PFSK-1 (cell line): ENCODE measurements around the gene PCP2.

Experiments used
- FOXP2 ChIP-seq: optimal IDR thresholded peaks from 2 replicates; pipeline ENCODE3; 2011; ENCODE audit warnings: borderline replicate concordance, control low read depth, inconsistent platforms; ENCODE audit not compliant: insufficient read depth; ENCODE audit errors: extremely low read length, extremely low read depth
- POLR2AphosphoS5 ChIP-seq: IDR thresholded peaks from 2 replicates; pipeline ENCODE4 v1.6.1; 2012; ENCODE audit warnings: low read depth, mild to moderate bottlenecking, control low read depth, low read length, moderate library complexity
- SIN3A ChIP-seq: IDR thresholded peaks from 2 replicates; pipeline ENCODE4 v1.6.1; 2012; ENCODE audit warnings: mild to moderate bottlenecking, low read length, moderate library complexity, borderline replicate concordance; ENCODE audit not compliant: insufficient read depth
- TAF1 ChIP-seq: IDR thresholded peaks from 2 replicates; pipeline ENCODE4 v1.6.1; 2012; ENCODE audit warnings: low read length, control low read depth, borderline replicate concordance; ENCODE audit not compliant: insufficient read depth
- TF ChIP-seq, protein P1 (sequence below), 2 experiments: IDR thresholded peaks; 2 replicates each; pipeline versions ENCODE4 v1.6.1 to v1.8.0; 2011 to 2012; ENCODE audit warnings: low read depth in 2 of 2, low read length in 2 of 2, control low read depth in 1 of 2, inconsistent platforms in 1 of 2, mild to moderate bottlenecking in 1 of 2, moderate library complexity in 1 of 2; ENCODE audit not compliant: insufficient read depth in 1 of 2

Gene PCP2

DNA sequence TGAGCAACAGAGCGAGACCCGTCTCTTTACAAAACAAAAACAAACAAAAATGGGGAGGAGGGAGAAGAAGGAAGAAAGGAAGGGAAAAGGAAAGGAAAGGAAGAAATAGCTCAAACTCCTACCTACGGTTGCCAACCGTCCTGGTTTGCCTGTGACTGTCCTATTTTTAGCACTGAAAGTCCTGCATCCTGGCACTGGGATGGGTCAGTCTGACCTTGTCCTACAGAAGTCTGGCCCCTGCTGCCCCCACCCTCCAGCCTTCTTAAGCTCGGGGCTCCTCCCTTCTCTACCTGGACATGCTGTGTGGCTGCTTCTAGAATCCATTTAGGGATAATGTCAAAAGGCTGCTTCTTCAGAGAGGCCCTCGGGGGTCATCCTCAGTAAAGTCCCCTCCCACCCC is 2.2 kb upstream of the PCP2 start:
- TF ChIP-seq SIN3A (no peak), TAF1 (no peak), FOXP2 (no peak)
- TF ChIP-seq, protein P1, sequence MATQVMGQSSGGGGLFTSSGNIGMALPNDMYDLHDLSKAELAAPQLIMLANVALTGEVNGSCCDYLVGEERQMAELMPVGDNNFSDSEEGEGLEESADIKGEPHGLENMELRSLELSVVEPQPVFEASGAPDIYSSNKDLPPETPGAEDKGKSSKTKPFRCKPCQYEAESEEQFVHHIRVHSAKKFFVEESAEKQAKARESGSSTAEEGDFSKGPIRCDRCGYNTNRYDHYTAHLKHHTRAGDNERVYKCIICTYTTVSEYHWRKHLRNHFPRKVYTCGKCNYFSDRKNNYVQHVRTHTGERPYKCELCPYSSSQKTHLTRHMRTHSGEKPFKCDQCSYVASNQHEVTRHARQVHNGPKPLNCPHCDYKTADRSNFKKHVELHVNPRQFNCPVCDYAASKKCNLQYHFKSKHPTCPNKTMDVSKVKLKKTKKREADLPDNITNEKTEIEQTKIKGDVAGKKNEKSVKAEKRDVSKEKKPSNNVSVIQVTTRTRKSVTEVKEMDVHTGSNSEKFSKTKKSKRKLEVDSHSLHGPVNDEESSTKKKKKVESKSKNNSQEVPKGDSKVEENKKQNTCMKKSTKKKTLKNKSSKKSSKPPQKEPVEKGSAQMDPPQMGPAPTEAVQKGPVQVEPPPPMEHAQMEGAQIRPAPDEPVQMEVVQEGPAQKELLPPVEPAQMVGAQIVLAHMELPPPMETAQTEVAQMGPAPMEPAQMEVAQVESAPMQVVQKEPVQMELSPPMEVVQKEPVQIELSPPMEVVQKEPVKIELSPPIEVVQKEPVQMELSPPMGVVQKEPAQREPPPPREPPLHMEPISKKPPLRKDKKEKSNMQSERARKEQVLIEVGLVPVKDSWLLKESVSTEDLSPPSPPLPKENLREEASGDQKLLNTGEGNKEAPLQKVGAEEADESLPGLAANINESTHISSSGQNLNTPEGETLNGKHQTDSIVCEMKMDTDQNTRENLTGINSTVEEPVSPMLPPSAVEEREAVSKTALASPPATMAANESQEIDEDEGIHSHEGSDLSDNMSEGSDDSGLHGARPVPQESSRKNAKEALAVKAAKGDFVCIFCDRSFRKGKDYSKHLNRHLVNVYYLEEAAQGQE (IDR thresholded peaks at IDR 0.05; ENCODE audit: insufficient read depth in 1 of 2, low read depth in 2 of 2, low read length in 2 of 2), result no peak

DNA sequence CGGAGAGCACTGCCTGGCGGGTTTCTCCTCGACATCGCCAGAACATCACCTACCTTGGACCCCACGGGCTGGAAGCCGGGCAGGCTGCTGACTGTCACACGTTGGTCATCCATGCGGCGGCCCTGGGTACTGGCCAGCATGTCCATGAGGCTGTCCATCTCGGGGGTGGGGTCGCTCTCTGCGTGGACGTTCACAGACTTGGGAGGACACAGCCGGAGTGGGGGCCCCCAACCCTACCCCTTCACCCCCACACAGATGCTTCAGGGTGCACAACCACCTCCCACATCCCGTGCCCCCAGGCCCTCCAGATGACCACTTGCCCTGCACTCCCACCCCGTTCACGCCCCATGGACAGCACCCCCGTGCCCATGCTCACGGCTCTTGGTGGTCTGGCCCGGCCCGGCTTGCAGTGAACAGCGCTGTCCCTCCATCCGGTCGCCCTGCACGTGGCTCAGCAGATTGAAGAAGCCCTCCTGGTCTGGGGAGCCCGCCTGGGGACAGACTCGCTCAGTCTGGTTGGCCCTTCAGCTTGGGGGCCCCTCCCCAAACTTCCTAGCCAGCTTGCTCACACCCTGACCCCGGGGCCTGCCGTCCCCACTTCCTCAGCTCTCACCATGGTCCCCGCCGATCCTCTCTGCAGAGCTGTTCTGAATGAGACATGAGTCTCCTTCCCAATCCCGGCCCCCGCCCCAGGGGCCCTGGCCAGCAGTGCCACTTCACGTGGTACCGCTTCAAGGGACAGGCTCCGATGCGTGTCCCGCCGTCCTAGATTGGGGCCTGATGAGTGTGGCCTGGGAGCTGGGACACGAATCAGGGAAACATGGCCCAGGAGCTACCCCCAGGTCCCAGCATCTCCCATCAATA is 947 bp downstream of the PCP2 start:
- no peak for TF ChIP-seq FOXP2
- TF ChIP-seq, protein P1 (IDR thresholded peaks at IDR 0.05; ENCODE audit: insufficient read depth in 1 of 2, low read depth in 2 of 2, low read length in 2 of 2), result no peak
- no peak for TF ChIP-seq TAF1
- TF ChIP-seq POLR2AphosphoS5, result no peak
- no peak for TF ChIP-seq SIN3A

DNA sequence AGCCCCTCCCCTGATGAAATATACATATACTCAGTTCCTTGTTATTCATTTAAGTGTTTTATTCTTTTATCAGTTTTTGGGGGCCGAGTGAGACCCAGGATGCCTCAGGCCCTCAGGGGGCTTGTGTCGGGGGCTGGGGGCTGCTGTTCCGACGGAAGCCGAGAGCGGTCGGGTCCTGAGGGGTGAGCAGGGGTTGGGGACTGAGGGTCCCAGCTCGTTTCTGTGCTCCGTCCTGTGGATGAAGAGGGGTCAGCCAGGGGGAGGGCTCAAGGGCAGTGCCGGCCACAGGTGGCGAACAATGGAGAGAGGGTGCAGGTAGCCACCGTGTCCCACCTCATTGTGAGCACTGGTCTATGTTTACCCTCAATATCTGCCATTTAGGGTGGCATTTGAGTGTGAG is 1.9 kb downstream of the PCP2 start:
- TF ChIP-seq TAF1, result no peak
- no peak for TF ChIP-seq SIN3A
- TF ChIP-seq FOXP2, result no peak
- no peak for TF ChIP-seq POLR2AphosphoS5
- TF ChIP-seq, protein P1 (IDR thresholded peaks at IDR 0.05; ENCODE audit: insufficient read depth in 1 of 2, low read depth in 2 of 2, low read length in 2 of 2), result no peak

DNA sequence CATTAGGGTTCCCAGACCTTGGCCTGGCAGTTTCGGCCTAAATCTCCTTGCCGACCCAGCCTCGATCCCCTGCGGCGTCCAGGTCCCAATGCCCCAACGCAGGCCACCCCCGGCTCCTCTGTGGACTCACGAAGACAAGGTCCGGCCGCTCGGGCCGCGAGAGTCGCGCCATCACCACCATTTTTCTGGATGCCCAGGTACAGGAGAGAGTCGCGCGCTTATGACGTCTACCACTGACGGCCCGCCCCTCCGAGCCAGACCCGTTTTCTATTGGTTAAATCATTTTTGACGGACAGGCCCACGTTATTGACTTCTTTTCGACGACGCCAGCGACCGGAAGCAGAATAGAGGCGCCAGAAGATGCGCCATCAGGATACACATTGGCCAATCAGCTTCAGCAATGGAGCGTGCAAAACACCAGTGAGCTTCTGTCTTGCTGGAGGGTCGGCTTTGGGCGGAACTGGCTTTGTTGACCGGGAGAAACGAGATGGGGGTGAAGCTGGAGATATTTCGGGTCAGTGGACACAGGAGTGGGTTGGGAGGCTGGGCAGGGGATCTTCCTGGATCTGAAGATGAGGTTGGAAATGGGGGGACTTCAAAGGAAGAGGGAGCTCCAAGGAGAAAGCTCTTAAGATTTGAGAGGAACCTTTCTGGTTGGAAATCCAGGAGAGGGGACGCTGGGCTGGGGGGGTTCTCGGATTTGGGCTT is 4.0 kb downstream of the PCP2 start, which contains the start of the genes PET100 and XAB2:
Gene PET100 (plus strand): TSS at position 447 of the 708 bp plus-strand sequence. CDS start 41 bp downstream, at position 488.
Gene XAB2 (minus strand): TSS at position 199 of the 708 bp plus-strand sequence. CDS start 18 bp downstream, at position 181.
- TF ChIP-seq SIN3A, result 0 out of 2 replicates have a peak, but pooled peaks have one; percentile 50
- TF ChIP-seq FOXP2, result no peak
- TF ChIP-seq POLR2AphosphoS5, result peak; percentile 69
- TF ChIP-seq, protein P1 (IDR thresholded peaks at IDR 0.05; ENCODE audit: insufficient read depth in 1 of 2, low read depth in 2 of 2, low read length in 2 of 2), result peak in 1 of 2 experiments; percentile 35; a peak in 1 of 4 replicates
- peak; percentile 72; the same call in 1 of the 2 replicates for TF ChIP-seq TAF1
